ENCODE data around the gene KRTAP16-1.

DNA sequence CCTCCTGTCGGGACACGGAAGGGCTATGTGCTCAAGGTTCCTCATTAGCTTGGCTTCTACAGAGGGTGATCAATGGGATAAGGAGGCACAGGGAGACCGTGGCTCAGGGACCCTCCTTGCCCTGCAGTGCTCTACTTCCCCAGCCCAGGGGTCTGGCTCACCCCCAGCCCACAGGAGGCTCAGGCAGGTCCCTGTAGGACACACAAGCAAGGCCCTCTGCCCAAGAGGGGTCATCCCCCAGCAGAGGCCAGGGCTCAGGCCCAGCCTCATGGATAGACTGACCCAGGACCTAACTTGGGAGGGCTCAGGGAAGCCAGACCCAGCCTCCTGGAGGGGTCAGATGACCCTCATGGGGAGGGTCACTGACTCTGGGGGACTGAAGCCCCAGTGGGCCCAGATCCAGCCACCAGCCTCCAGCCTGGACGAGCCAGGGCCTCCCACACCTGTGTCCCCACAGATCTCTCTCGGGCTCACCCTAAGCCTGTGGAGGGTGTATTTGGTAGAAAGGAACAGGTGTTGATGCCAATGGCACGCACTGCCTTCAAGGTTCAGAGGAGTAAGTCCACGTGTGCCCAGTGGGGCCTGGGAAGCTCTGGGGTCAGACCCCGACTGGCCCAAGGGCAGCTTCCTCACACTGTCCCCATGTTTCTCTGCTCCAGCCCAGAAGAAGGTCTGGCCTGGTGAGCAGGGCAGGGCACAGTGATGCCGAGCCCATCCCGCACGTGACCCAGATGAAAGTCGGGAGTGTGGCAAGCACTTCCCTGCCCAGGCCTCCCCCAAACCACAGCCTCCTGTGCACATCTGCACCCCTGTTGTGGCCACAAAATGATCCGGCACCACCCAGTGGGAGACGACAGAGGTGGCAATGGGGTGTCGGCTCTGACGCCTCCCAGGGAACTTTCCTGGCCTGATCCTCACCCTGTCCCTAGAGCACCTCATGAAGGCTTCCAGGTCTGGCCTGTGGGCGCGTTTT is 17.4 kb upstream of the KRTAP16-1 start:
- TF ChIP-seq POLR2AphosphoS5 (IDR thresholded peaks at IDR 0.05; ENCODE audit: low read depth, low read length): no peak
- TF ChIP-seq, protein P1, sequence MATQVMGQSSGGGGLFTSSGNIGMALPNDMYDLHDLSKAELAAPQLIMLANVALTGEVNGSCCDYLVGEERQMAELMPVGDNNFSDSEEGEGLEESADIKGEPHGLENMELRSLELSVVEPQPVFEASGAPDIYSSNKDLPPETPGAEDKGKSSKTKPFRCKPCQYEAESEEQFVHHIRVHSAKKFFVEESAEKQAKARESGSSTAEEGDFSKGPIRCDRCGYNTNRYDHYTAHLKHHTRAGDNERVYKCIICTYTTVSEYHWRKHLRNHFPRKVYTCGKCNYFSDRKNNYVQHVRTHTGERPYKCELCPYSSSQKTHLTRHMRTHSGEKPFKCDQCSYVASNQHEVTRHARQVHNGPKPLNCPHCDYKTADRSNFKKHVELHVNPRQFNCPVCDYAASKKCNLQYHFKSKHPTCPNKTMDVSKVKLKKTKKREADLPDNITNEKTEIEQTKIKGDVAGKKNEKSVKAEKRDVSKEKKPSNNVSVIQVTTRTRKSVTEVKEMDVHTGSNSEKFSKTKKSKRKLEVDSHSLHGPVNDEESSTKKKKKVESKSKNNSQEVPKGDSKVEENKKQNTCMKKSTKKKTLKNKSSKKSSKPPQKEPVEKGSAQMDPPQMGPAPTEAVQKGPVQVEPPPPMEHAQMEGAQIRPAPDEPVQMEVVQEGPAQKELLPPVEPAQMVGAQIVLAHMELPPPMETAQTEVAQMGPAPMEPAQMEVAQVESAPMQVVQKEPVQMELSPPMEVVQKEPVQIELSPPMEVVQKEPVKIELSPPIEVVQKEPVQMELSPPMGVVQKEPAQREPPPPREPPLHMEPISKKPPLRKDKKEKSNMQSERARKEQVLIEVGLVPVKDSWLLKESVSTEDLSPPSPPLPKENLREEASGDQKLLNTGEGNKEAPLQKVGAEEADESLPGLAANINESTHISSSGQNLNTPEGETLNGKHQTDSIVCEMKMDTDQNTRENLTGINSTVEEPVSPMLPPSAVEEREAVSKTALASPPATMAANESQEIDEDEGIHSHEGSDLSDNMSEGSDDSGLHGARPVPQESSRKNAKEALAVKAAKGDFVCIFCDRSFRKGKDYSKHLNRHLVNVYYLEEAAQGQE (IDR thresholded peaks at IDR 0.05; ENCODE audit: insufficient read depth in 1 of 2, low read depth in 2 of 2, low read length in 2 of 2): no peak
- TF ChIP-seq TAF1 (IDR thresholded peaks at IDR 0.05; ENCODE audit: borderline replicate concordance, insufficient read depth, low read length): no peak

Measured in PFSK-1 (cell line).